ENCODE data around the gene MEIS2. TPM values are rescaled to one million over a fixed set of nuclear protein-coding genes. Genes with fewer than 3 reads are reported as not detected.

Gene MEIS2
- total RNA-seq, 6 donors from 2014 or later, result 13.7 to 53.4 (median 21.4) TPM

DNA sequence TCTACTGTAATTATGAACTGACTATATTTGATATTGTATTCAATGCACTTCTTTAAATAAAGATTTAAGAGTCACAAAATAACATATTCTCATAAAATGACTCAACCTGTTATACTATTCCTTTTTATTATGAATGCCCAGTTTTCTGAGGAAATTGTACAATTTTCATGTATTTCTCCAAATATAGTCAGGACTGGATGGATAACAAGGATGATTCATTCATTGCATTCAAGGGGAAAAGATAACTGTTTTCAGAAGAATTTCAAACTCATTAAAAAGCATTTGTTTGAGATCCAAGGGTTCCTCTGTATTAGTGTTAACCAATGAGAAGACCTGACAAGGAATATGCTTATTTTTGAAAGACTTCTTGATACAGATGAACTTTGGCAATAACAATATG lies 163.7 kb downstream of the MEIS2 start:
- no peak for TF ChIP-seq CTCF (IDR thresholded peaks at IDR 0.05)
- no peak for TF ChIP-seq POLR2AphosphoS5 (IDR thresholded peaks at IDR 0.05)
- no peak for TF ChIP-seq EP300 (IDR thresholded peaks at IDR 0.05)
- TF ChIP-seq POLR2A (IDR thresholded peaks at IDR 0.05), result no peak
- H3K4me3 ChIP-seq, result no peak overlapping the region
- no peak for ATAC-seq (ENCODE audit: low FRiP score in 2 of 2)

GRCh38 chr15:36933255-36933990 lies 166.9 kb downstream of the MEIS2 start:
- no peak for DNase-seq
- Histone ChIP-seq H3K4me1 (no peaks in the 10 kb centered on the region), H3K27ac (no peak overlapping the region), H3K4me3 (no peak overlapping the region), H3K36me3 (no peaks in the 10 kb centered on the region), H3K27me3 (no peaks in the 10 kb centered on the region), H3K9me3 (no peaks in the 10 kb centered on the region)
- ATAC-seq (ENCODE audit: low FRiP score in 2 of 2), result no peak
- no peak for TF ChIP-seq POLR2A (IDR thresholded peaks at IDR 0.05)
- TF ChIP-seq CTCF (IDR thresholded peaks at IDR 0.05), result no peak
- no peak for TF ChIP-seq EP300 (IDR thresholded peaks at IDR 0.05)
- TF ChIP-seq POLR2AphosphoS5 (IDR thresholded peaks at IDR 0.05), result no peak
- WGBS, 2 donors, result 94 to 95% methylated on average over 5 of the region's 5 CpGs

More for the DNA sequence above, 163.7 kb downstream of the MEIS2 start:
- no peaks in the 10 kb centered on the region for H3K36me3 ChIP-seq
- no peaks in the 10 kb centered on the region for H3K4me1 ChIP-seq
- no peak overlapping the region for H3K27ac ChIP-seq
- no peaks in the 10 kb centered on the region for H3K27me3 ChIP-seq
- DNase-seq, result no peak
- no peaks in the 10 kb centered on the region for H3K9me3 ChIP-seq

GRCh38 chr15:36932070-36932469 lies 168.3 kb downstream of the MEIS2 start:
- ATAC-seq (ENCODE audit: low FRiP score in 2 of 2) (no peak), DNase-seq (no peak)
- TF ChIP-seq CTCF (IDR thresholded peaks at IDR 0.05) (no peak), EP300 (IDR thresholded peaks at IDR 0.05) (no peak), POLR2A (IDR thresholded peaks at IDR 0.05) (no peak), POLR2AphosphoS5 (IDR thresholded peaks at IDR 0.05) (no peak)
- Histone ChIP-seq H3K27ac (no peak overlapping the region), H3K27me3 (no peaks in the 10 kb centered on the region), H3K9me3 (no peaks in the 10 kb centered on the region), H3K4me1 (no peaks in the 10 kb centered on the region), H3K4me3 (no peak overlapping the region), H3K36me3 (no peaks in the 10 kb centered on the region)
- 90 to 97% methylated on average over 5 of the region's 5 CpGs for WGBS, 2 donors

- H3K36me3 ChIP-seq, result no peaks in the 10 kb centered on the region
- H3K27me3 ChIP-seq, result no peaks in the 10 kb centered on the region
- H3K4me1 ChIP-seq, result no peaks in the 10 kb centered on the region
- no peak for TF ChIP-seq CTCF (IDR thresholded peaks at IDR 0.05)
- TF ChIP-seq POLR2A (IDR thresholded peaks at IDR 0.05), result no peak
- TF ChIP-seq POLR2AphosphoS5 (IDR thresholded peaks at IDR 0.05), result no peak
- TF ChIP-seq EP300 (IDR thresholded peaks at IDR 0.05), result no peak
- no peak for ATAC-seq (ENCODE audit: low FRiP score in 2 of 2)
- 74 to 77% methylated on average over 3 of the region's 3 CpGs for WGBS, 2 donors
- no peak overlapping the region for H3K4me3 ChIP-seq
- no peaks in the 10 kb centered on the region for H3K9me3 ChIP-seq
- DNase-seq, result no peak
- H3K27ac ChIP-seq, result no peak overlapping the region
Observed at GRCh38 chr15:36931434-36931833, 168.9 kb downstream of the MEIS2 start.

- 84 to 92% methylated on average over 3 of the region's 3 CpGs for WGBS, 2 donors
- H3K4me1 ChIP-seq, result no peaks in the 10 kb centered on the region
- no peak for DNase-seq
- H3K36me3 ChIP-seq, result no peaks in the 10 kb centered on the region
- H3K27me3 ChIP-seq, result no peaks in the 10 kb centered on the region
- H3K4me3 ChIP-seq, result no peak overlapping the region
- no peak for TF ChIP-seq EP300 (IDR thresholded peaks at IDR 0.05)
- no peak for TF ChIP-seq CTCF (IDR thresholded peaks at IDR 0.05)
- TF ChIP-seq POLR2A (IDR thresholded peaks at IDR 0.05), result no peak
- TF ChIP-seq POLR2AphosphoS5 (IDR thresholded peaks at IDR 0.05), result no peak
- no peak overlapping the region for H3K27ac ChIP-seq
- no peak for ATAC-seq (ENCODE audit: low FRiP score in 2 of 2)
- no peaks in the 10 kb centered on the region for H3K9me3 ChIP-seq
Observed at GRCh38 chr15:36926427-36926825, 173.9 kb downstream of the MEIS2 start.
